ENCODE measurements around the gene CA11.

Gene CA11

DNA sequence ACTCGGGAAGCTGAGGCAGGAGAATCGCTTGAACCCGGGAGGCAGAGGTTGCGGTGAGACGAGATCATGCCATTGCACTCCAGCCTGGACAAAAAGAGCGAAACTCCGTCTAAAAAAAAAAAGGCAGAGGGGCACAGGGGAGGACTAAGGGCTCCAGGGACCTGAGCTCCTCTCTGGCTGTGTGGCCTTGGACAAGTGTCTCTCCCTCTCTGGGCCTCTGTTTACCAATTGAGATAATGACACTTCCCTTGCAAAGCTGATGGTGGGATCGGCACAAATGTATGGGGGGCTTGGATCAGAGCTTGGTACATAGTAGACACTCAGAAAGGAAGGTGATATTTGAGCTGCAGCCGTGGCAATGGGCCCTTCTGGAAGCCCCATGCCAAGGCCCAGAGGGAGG, 50.8 kb downstream of the CA11 start:
- Histone ChIP-seq H3K79me2 (ENCODE audit: control insufficient read depth, low read length) (no peaks in the 10 kb centered on the region), H3K4me3 (ENCODE audit: low read length) (no peak overlapping the region), H3K4me2 (ENCODE audit: low read length) (no peak overlapping the region), H3K27ac (ENCODE audit: low read depth, low read length) (no peak overlapping the region), H3K36me3 (ENCODE audit: control insufficient read depth, low read length) (no peaks in the 10 kb centered on the region), H3K4me1 (ENCODE audit: control insufficient read depth, low read length) (peaks cover 16% of the 10 kb centered on the region), H4K20me1 (ENCODE audit: control insufficient read depth, insufficient read depth, low read depth, low read length) (no peaks in the 10 kb centered on the region), H3K9me2 (replicated peaks; ENCODE audit: control insufficient read depth, low read length) (no peaks in the 10 kb centered on the region), H3K9me3 (ENCODE audit: control insufficient read depth, insufficient read depth, low read length) (no peaks in the 10 kb centered on the region), H3K27me3 (ENCODE audit: control insufficient read depth, low read length) (no peaks in the 10 kb centered on the region), H3F3A (ENCODE audit: control insufficient read depth, insufficient read depth) (no peaks in the 10 kb centered on the region)
- no peak for TF ChIP-seq EZH2phosphoT487 (IDR thresholded peaks at IDR 0.05; ENCODE audit: borderline replicate concordance, low read length)
- TF ChIP-seq, protein P1, sequence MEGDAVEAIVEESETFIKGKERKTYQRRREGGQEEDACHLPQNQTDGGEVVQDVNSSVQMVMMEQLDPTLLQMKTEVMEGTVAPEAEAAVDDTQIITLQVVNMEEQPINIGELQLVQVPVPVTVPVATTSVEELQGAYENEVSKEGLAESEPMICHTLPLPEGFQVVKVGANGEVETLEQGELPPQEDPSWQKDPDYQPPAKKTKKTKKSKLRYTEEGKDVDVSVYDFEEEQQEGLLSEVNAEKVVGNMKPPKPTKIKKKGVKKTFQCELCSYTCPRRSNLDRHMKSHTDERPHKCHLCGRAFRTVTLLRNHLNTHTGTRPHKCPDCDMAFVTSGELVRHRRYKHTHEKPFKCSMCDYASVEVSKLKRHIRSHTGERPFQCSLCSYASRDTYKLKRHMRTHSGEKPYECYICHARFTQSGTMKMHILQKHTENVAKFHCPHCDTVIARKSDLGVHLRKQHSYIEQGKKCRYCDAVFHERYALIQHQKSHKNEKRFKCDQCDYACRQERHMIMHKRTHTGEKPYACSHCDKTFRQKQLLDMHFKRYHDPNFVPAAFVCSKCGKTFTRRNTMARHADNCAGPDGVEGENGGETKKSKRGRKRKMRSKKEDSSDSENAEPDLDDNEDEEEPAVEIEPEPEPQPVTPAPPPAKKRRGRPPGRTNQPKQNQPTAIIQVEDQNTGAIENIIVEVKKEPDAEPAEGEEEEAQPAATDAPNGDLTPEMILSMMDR (IDR thresholded peaks at IDR 0.05; ENCODE audit: low read depth, low read length, poor library complexity, severe bottlenecking), result no peak

DNA sequence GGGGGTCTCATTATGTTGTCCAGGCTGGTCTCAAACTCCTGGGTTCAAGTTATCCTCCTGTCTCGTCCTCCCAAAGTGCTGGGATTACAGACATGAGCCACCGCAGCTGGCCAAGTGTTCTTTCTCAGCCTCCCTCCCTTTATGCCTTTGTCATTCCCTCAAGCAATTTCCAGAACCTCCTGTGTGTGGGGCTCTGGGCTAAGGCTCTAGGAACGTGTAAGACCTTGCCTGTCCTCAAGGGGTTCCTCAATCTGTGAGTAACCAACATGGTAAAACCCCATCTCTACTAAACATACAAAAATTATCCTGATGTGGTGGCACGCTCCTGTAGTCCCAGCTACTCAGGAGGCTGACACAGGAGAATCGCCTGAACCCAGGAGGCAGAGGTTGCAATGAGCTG, 55.0 kb downstream of the CA11 start:
- TF ChIP-seq, protein P1 (IDR thresholded peaks at IDR 0.05; ENCODE audit: low read depth, low read length, poor library complexity, severe bottlenecking), result no peak
- no peak for TF ChIP-seq EZH2phosphoT487 (IDR thresholded peaks at IDR 0.05; ENCODE audit: borderline replicate concordance, low read length)
- H3K4me1 ChIP-seq (ENCODE audit: control insufficient read depth, low read length), result peaks cover 4% of the 10 kb centered on the region; the same call in 1 of the 2 replicates
- H3K79me2 ChIP-seq (ENCODE audit: control insufficient read depth, low read length), result no peaks in the 10 kb centered on the region
- no peaks in the 10 kb centered on the region for H4K20me1 ChIP-seq (ENCODE audit: control insufficient read depth, insufficient read depth, low read depth, low read length)
- no peaks in the 10 kb centered on the region for H3K27me3 ChIP-seq (ENCODE audit: control insufficient read depth, low read length)
- no peaks in the 10 kb centered on the region for H3K9me2 ChIP-seq (replicated peaks; ENCODE audit: control insufficient read depth, low read length)
- no peak overlapping the region for H3K27ac ChIP-seq (ENCODE audit: low read depth, low read length)
- H3F3A ChIP-seq (ENCODE audit: control insufficient read depth, insufficient read depth), result no peaks in the 10 kb centered on the region
- H3K4me2 ChIP-seq (ENCODE audit: low read length), result no peak overlapping the region
- no peak overlapping the region for H3K4me3 ChIP-seq (ENCODE audit: low read length)
- H3K36me3 ChIP-seq (ENCODE audit: control insufficient read depth, low read length), result no peaks in the 10 kb centered on the region
- no peaks in the 10 kb centered on the region for H3K9me3 ChIP-seq (ENCODE audit: control insufficient read depth, insufficient read depth, low read length)

DNA sequence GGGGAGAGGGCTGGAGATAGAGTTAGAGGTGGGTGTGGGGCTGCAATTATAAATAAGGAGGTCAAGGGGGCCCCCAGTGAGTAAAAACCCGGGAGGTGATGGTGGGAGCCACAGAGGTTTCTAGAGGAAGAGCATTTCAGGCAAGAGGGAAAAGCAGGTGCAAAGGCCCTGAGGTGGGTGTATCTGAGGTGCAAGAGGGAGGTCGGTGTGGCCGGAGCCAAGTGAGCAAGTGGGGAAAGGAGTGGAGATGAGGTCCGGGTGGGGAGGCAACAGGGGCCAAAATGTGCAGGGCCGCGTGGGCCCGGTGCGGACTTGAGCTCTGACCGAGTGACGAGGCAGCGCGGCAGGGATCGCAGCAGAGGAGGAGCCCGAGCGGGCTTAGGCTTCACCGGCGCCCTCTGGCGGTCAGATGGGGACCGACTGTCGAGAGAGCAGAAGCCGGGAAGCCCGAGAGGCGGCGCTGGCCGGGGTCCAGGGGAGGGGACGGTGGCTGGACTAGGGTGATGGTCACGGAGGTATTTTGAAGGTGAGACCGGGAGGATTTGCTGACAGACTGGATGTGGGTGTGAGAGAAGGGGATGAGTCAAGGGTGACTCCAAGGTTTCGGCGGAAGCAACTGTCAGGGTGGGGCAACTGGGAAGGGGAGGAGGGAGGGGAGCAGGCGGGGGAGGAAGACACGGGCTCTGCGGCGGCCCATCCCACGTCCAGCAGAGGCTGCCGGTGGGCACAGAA, 57.2 kb downstream of the CA11 start:
- Histone ChIP-seq H3K4me2 (ENCODE audit: low read length) (peak overlapping the region; percentile 61), H3K4me3 (ENCODE audit: low read length) (peak overlapping the region; percentile 46), H3K9me2 (replicated peaks; ENCODE audit: control insufficient read depth, low read length) (no peaks in the 10 kb centered on the region), H3K27ac (ENCODE audit: low read depth, low read length) (no peak overlapping the region), H3K36me3 (ENCODE audit: control insufficient read depth, low read length) (no peaks in the 10 kb centered on the region), H3K9me3 (ENCODE audit: control insufficient read depth, insufficient read depth, low read length) (no peaks in the 10 kb centered on the region), H4K20me1 (ENCODE audit: control insufficient read depth, insufficient read depth, low read depth, low read length) (no peaks in the 10 kb centered on the region), H3K27me3 (ENCODE audit: control insufficient read depth, low read length) (no peaks in the 10 kb centered on the region), H3K4me1 (ENCODE audit: control insufficient read depth, low read length) (peaks cover 9% of the 10 kb centered on the region), H3F3A (ENCODE audit: control insufficient read depth, insufficient read depth) (no peaks in the 10 kb centered on the region), H3K79me2 (ENCODE audit: control insufficient read depth, low read length) (no peaks in the 10 kb centered on the region)
- no peak for TF ChIP-seq EZH2phosphoT487 (IDR thresholded peaks at IDR 0.05; ENCODE audit: borderline replicate concordance, low read length)
- TF ChIP-seq, protein P1 (IDR thresholded peaks at IDR 0.05; ENCODE audit: low read depth, low read length, poor library complexity, severe bottlenecking), result peak; percentile 99
